Smooth muscle cell of trachea (primary cell): ENCODE data around the gene KMT2C. TPM values are rescaled to one million over a fixed set of nuclear protein-coding genes. Genes with fewer than 3 reads are reported as not detected.

Source experiments
- total RNA-seq: library from RNA; depleted of rRNA; stranded (reverse); fragments of >200 nt; gene quantifications from 2 replicates; pipeline ENCODE4 v1.2.1, GENCODE V29; 2014

KMT2C gene
- total RNA-seq: 31.1 and 43.2 TPM in 2 replicates

GRCh38 chr7:152435384-152436110 is at the start of gene KMT2C:
Gene KMT2C, minus strand, starts transcription at chr7:152436003. Its CDS starts 217 bp downstream, at chr7:152435786.

Other genes with a start within 250 kb of the KMT2C start
- 0.50 and 2.6 TPM in 2 replicates for gene XRCC2, start 240.1 kb upstream of the KMT2C start, total RNA-seq